MCF 10A (cell line): ENCODE results near the gene ITGA2. TPM values are rescaled to one million over a fixed set of nuclear protein-coding genes. Genes with fewer than 3 reads are reported as not detected.

Experiments used
- Bru-seq: library from RNA; stranded (reverse); fragments of 400-500 nt; gene quantifications from one replicate; lab custom pipeline; 2021; lab: Mats Ljungman, UMichigan
- BruChase-seq, 2 experiments: library from RNA; stranded (reverse); fragments of 400-500 nt; gene quantifications; one replicate each; lab custom pipeline; 2021; lab: Mats Ljungman, UMichigan
- BruUV-seq: library from RNA; stranded (reverse); fragments of 400-500 nt; replicated peaks from 2 replicates; lab custom pipeline; 2021; lab: Mats Ljungman, UMichigan
- CTCF ChIA-PET: fragments of 300-600 bp; sonication (Branson Sonifier 250); formaldehyde crosslinking; extraction: SDS; loops from one replicate; lab custom pipeline; 2021; ENCODE audit warnings: antibody characterized with exemption, inconsistent platforms; lab: Yijun Ruan, JAX
- POLR2A ChIA-PET: fragments of 300-600, 350-650 bp; sonication (Branson Sonifier 250); formaldehyde crosslinking; extraction: SDS; loops from one replicate; lab custom pipeline; 2020; ENCODE audit warnings: antibody characterized with exemption, inconsistent platforms; lab: Yijun Ruan, JAX
- DNase-seq: peaks from one replicate; pipeline ENCODE4 v3.0.0-alpha.2; 2018; ENCODE audit not compliant: unreplicated experiment
- H3K27ac Mint-ChIP-seq: one replicate; pipeline ENCODE4 v1.8.0; 2022; ENCODE audit warnings: mild to moderate bottlenecking, low read depth, mixed read lengths; ENCODE audit not compliant: unreplicated experiment
- H3K27me3 Mint-ChIP-seq: one replicate; pipeline ENCODE4 v1.8.0; 2022; ENCODE audit warnings: mixed read lengths; ENCODE audit not compliant: insufficient read depth, unreplicated experiment
- H3K36me3 Mint-ChIP-seq: one replicate; pipeline ENCODE4 v1.8.0; 2022; ENCODE audit warnings: mild to moderate bottlenecking, moderate library complexity, mixed read lengths; ENCODE audit not compliant: insufficient read depth, unreplicated experiment
- H3K4me1 Mint-ChIP-seq: one replicate; pipeline ENCODE4 v1.8.0; 2022; ENCODE audit warnings: mixed read lengths; ENCODE audit not compliant: insufficient read depth, unreplicated experiment
- H3K4me3 Mint-ChIP-seq: one replicate; pipeline ENCODE4 v1.8.0; 2022; ENCODE audit warnings: mild to moderate bottlenecking, moderate library complexity, mixed read lengths; ENCODE audit not compliant: unreplicated experiment
- H3K9me3 Mint-ChIP-seq: one replicate; pipeline ENCODE4 v1.8.0; 2022; ENCODE audit warnings: mixed read lengths; ENCODE audit not compliant: unreplicated experiment
- intact Hi-C: fragments of 100-400 bp; cut with micrococcal nuclease; formaldehyde crosslinking; loops from 2 replicates; pipeline ENCODE4 v1.14.1; 2022
- long read RNA-seq: library from polyadenylated mRNA; stranded (forward); transcript quantifications from one replicate; pipeline ENCODE4 v2.0.0, GENCODE V29; 2022
- total RNA-seq: library from RNA; stranded (reverse); gene quantifications from 2 replicates; pipeline ENCODE4 v1.2.3, GENCODE V29; 2022
- TF ChIP-seq, protein P1 (sequence below): fragments of 200-600 bp; IDR thresholded peaks from one replicate; pipeline ENCODE4 v1.8.0; 2022; ENCODE audit warnings: antibody characterized with exemption, mild to moderate bottlenecking; ENCODE audit not compliant: unreplicated experiment

ITGA2 gene
- total RNA-seq (14.1 and 16.8 TPM in 2 replicates), Bru-seq, nascent RNA (percentile 69 among the genes with signal in this experiment), BruChase-seq, experiment 1, labeled RNA remaining after a 6-hour chase (percentile 71 among the genes with signal in this experiment), BruChase-seq, experiment 2, labeled RNA remaining after a 2-hour chase (percentile 58 among the genes with signal in this experiment)
- long read RNA-seq, full-length matches to known transcripts = 1 of 14 reads
- long read RNA-seq, partial matches to known transcripts = 0 of 14 reads
- long read RNA-seq, other reads (novel, unspliced or antisense) = 13 of 14 reads

DNA sequence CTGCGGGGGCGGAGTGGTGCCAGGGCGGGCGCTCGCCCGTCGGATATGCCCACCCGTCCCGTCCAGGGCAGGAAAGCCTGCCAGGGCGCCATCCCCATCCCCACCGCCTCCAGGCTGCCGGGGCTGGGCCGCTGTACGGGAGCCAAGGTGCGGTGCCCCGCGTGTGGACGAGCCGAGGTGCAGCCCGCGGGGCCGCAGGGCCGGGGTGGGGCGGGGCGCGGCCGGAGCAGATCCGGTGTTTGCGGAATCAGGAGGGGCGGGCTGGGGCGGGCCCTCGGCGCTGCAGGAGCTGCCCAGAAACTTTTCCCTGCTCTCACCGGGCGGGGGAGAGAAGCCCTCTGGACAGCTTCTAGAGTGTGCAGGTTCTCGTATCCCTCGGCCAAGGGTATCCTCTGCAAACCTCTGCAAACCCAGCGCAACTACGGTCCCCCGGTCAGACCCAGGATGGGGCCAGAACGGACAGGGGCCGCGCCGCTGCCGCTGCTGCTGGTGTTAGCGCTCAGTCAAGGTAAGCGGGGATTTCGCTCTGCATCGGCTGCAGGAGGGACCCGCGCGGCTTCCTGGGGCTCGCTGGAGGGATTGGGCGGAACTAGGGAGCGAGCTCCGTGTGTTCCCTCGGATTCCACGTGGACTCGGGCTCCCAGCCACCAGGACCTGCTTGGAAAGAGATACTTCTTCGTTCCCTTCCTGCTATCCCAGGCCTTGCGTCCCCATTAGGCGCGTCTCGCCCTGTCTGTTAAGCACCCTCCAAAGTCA is at the start of gene ITGA2:
Gene ITGA2 (plus strand): TSS at position 328 of the 756 bp plus-strand sequence. CDS start 117 bp downstream, at position 445.
- POLR2A ChIA-PET = interaction anchor here (0.6 to 5.5 kb wide), 30 partner anchors 9 to 190 kb away, joined by 3 to 102 read pairs (median 5); partner anchors contain the start of gene MOCS2
- BruUV-seq = no TSS peak

DNA sequence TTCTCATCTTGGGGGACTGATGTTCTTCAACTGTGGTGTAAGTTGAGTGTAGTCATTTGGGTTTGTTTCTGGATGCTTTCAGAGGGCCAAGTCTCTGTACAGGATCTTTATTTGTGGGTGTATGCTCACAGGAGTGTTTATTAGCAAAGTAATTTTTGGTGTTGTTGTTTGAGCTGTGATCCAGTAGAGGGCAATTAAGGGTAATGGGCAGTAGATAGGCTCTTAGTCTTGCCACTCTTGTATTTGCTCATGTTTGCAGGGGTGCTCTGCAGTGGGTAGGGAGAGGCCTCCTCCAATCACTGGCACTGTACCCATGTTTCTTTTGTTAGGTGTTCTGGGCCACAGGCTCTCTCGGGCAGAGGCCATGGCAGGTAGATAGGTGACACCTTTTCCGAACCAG is 45.9 kb upstream of the ITGA2 start:
- no peak overlapping the region for H3K4me3 Mint-ChIP-seq
- intact Hi-C loops = no loop called here
- no TSS peak for BruUV-seq
- POLR2A ChIA-PET = interaction anchor here (1.1 kb wide), 2 partner anchors 45 to 167 kb away, joined by 3 read pairs; partner anchors contain the start of gene MOCS2
- H3K9me3 Mint-ChIP-seq = no peaks in the 10 kb centered on the region
- no peak for DNase-seq
- H3K27me3 Mint-ChIP-seq = no peaks in the 10 kb centered on the region
- H3K4me1 Mint-ChIP-seq = peaks cover 10% of the 10 kb centered on the region
- TF ChIP-seq, protein P1, sequence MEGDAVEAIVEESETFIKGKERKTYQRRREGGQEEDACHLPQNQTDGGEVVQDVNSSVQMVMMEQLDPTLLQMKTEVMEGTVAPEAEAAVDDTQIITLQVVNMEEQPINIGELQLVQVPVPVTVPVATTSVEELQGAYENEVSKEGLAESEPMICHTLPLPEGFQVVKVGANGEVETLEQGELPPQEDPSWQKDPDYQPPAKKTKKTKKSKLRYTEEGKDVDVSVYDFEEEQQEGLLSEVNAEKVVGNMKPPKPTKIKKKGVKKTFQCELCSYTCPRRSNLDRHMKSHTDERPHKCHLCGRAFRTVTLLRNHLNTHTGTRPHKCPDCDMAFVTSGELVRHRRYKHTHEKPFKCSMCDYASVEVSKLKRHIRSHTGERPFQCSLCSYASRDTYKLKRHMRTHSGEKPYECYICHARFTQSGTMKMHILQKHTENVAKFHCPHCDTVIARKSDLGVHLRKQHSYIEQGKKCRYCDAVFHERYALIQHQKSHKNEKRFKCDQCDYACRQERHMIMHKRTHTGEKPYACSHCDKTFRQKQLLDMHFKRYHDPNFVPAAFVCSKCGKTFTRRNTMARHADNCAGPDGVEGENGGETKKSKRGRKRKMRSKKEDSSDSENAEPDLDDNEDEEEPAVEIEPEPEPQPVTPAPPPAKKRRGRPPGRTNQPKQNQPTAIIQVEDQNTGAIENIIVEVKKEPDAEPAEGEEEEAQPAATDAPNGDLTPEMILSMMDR = peak; percentile 10
- CTCF ChIA-PET = interaction anchor here (0.6 to 9.6 kb wide), 9 partner anchors 26 to 248 kb away, joined by 3 to 248 read pairs (median 4); partner anchors contain the start of genes ITGA1 and PELO
- H3K27ac Mint-ChIP-seq = no peak overlapping the region
- H3K36me3 Mint-ChIP-seq = no peaks in the 10 kb centered on the region

More for the DNA sequence above, at the start of gene ITGA2:
- CTCF ChIA-PET = interaction anchor here (0.6 to 5.7 kb wide), 11 partner anchors 14 to 129 kb away, joined by 3 to 127 read pairs (median 4); no protein-coding TSS in a partner anchor
- Mint-ChIP-seq H3K9me3 (peaks cover 6% of the 10 kb centered on the region), H3K4me3 (peak within 1 kb of the TSS; percentile 77), H3K27me3 (no peaks in the 10 kb centered on the region), H3K4me1 (peaks cover 48% of the 10 kb centered on the region), H3K27ac (peak within 1 kb of the TSS; percentile 67), H3K36me3 (no peaks in the 10 kb centered on the region)
- TF ChIP-seq, protein P1 = no peak
- peak; percentile 84 for DNase-seq
- intact Hi-C loops = loop anchor here (1.0 to 10.0 kb wide), 2 partner anchors 67 to 204 kb away; partner anchors contain the start of genes ITGA1 and PELO

DNA sequence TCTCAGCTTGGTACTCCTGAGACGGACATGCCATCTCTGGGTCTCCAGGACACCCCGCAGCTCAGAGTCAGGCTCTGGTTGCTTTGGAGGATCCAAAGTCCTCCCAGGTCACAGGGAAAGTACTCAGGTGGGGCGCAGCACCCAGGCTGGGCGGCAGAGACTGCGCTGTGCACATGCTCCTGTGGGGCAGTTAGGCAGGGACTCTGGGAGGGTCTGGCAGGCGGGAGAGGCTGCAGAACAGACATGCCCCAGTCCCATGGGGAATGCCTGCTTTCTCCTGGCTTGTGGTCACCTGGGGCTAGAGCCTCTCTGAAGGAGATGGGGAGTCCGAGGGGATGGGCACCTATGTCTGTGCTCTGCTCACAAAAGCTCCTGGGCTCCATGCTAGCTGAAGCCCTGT is 45.3 kb upstream of the ITGA2 start:
- Mint-ChIP-seq H3K4me1 (peaks cover 15% of the 10 kb centered on the region), H3K36me3 (no peaks in the 10 kb centered on the region), H3K9me3 (no peaks in the 10 kb centered on the region), H3K4me3 (no peak overlapping the region), H3K27ac (no peak overlapping the region), H3K27me3 (no peaks in the 10 kb centered on the region)
- DNase-seq = no peak
- intact Hi-C loops = no loop called here
- TF ChIP-seq, protein P1 = no peak
- no TSS peak for BruUV-seq
- ChIA-PET CTCF (interaction anchor here (0.6 to 9.6 kb wide), 10 partner anchors 27 to 249 kb away, joined by 3 to 248 read pairs (median 4); partner anchors contain the start of genes ITGA1 and PELO), POLR2A (interaction anchor here (0.6 to 1.1 kb wide), 2 partner anchors 11 to 166 kb away, joined by 3 to 4 read pairs; partner anchors contain the start of gene MOCS2)
